Breast epithelium (tissue), 4 donors: ENCODE measurements around the gene CPTP. TPM values are rescaled to one million over a fixed set of nuclear protein-coding genes. Genes with fewer than 3 reads are reported as not detected.

ENCODE experiments used
- DNase-seq, 2 donors: peaks; one replicate each; pipeline ENCODE4 v3.0.0-alpha.2; 2019; ENCODE audit warnings: low spot score in 2 of 2
- H3K27ac ChIP-seq, 2 donors: fragments of 200-600 bp; sonication (generic) in 1 of 2; one replicate each; pipeline ENCODE4 v1.5.1; 2016 to 2019; ENCODE audit warnings: mild to moderate bottlenecking in 1 of 2
- H3K27me3 ChIP-seq, 2 donors: fragments of 200-600 bp; sonication (generic) in 1 of 2; one replicate each; pipeline versions ENCODE4 v1.5.1 to v1.6.0; 2017 to 2019; ENCODE audit warnings: control low read depth in 1 of 2, mild to moderate bottlenecking in 1 of 2
- H3K36me3 ChIP-seq: fragments of 200-600 bp; one replicate; pipeline ENCODE4 v1.5.1; 2019
- H3K4me1 ChIP-seq, 2 donors: fragments of 200-600 bp; sonication (generic); one replicate each; pipeline ENCODE4 v1.5.1; 2016 to 2019; ENCODE audit warnings: control low read depth in 1 of 2
- H3K4me3 ChIP-seq, 3 donors: fragments of 200-600 bp; sonication (generic); 1 replicate in 2 of 3; 2 replicates in 1 of 3; pipeline ENCODE4 v1.5.1; 2016 to 2019; ENCODE audit warnings: mild to moderate bottlenecking in 3 of 3, moderate library complexity in 2 of 3
- H3K9me3 ChIP-seq, 2 donors: fragments of 200-600 bp; sonication (generic) in 1 of 2; one replicate each; pipeline ENCODE4 v1.5.1; 2016 to 2019; ENCODE audit warnings: control low read depth in 1 of 2
- CTCF ChIP-seq, 3 donors: fragments of 450-650 bp; IDR thresholded peaks; one replicate each; pipeline ENCODE4 v1.5.1; 2016 to 2017; ENCODE audit warnings: antibody characterized with exemption in 3 of 3, mild to moderate bottlenecking in 3 of 3, moderate library complexity in 3 of 3
- POLR2A ChIP-seq: fragments of 450-650 bp; IDR thresholded peaks from one replicate; pipeline ENCODE4 v1.6.1; 2016; ENCODE audit warnings: antibody characterized with exemption, mild to moderate bottlenecking, moderate library complexity
- POLR2AphosphoS5 ChIP-seq, 3 donors: sonication (generic); formaldehyde crosslinking; IDR thresholded peaks; one replicate each; pipeline ENCODE4 v1.6.1; 2017; ENCODE audit warnings: antibody characterized with exemption in 3 of 3
- intact Hi-C: fragments of 100-400 bp; cut with DNase I; formaldehyde crosslinking; loops from one replicate; pipeline ENCODE4 v1.15.1; 2023; ENCODE audit warnings: low total_unique reads
- total RNA-seq, 3 donors: library from RNA; depleted of rRNA; stranded (reverse); fragments of >200 nt; gene quantifications; one replicate each; pipeline ENCODE4 v1.1.0, GENCODE V29; 2016

CPTP gene
- total RNA-seq, 3 donors from 2014 or later = 9.0 to 16.4 (median 13.4) TPM

- TF ChIP-seq POLR2A (no peak), CTCF (IDR thresholded peaks at IDR 0.05) (no peak), POLR2AphosphoS5 (IDR thresholded peaks at IDR 0.05) (no peak)
- no peaks in the 10 kb centered on the region for H3K9me3 ChIP-seq
- peak overlapping the region; percentile 85 to 86 for H3K27ac ChIP-seq
- no peaks in the 10 kb centered on the region for H3K27me3 ChIP-seq
- peaks cover 25 to 34% of the 10 kb centered on the region in 2 donors for H3K4me1 ChIP-seq
- intact Hi-C loops = no loop called here
- no peaks in the 10 kb centered on the region for H3K36me3 ChIP-seq
- H3K4me3 ChIP-seq = peak overlapping the region; percentile 78 to 86 (median 80)
- DNase-seq = no peak
Observed at GRCh38 chr1:1305300-1306069, 19.1 kb upstream of the CPTP start.

GRCh38 chr1:1306070-1306660, 18.4 kb upstream of the CPTP start:
- H3K4me1 ChIP-seq = peaks cover 25 to 34% of the 10 kb centered on the region in 2 donors
- DNase-seq = no peak

GRCh38 chr1:1306661-1307260, 17.8 kb upstream of the CPTP start:
- H3K27ac ChIP-seq = peak overlapping the region; percentile 90 to 93
- DNase-seq = no peak
- intact Hi-C loops = no loop called here
- no peaks in the 10 kb centered on the region for H3K9me3 ChIP-seq
- TF ChIP-seq POLR2A (no peak), CTCF (IDR thresholded peaks at IDR 0.05) (no peak), POLR2AphosphoS5 (IDR thresholded peaks at IDR 0.05) (no peak)
- H3K27me3 ChIP-seq = no peaks in the 10 kb centered on the region
- H3K4me3 ChIP-seq = peak overlapping the region; percentile 78 to 86 (median 80)
- no peaks in the 10 kb centered on the region for H3K36me3 ChIP-seq
- peaks cover 25 to 34% of the 10 kb centered on the region in 2 donors for H3K4me1 ChIP-seq

More at GRCh38 chr1:1306070-1306660, 18.4 kb upstream of the CPTP start:
- Histone ChIP-seq H3K4me3 (peak overlapping the region; percentile 78 to 86 (median 80)), H3K36me3 (no peaks in the 10 kb centered on the region), H3K9me3 (no peaks in the 10 kb centered on the region), H3K27ac (peak overlapping the region; percentile 85 to 86), H3K27me3 (no peaks in the 10 kb centered on the region)
- intact Hi-C loops = no loop called here
- TF ChIP-seq POLR2A (no peak), POLR2AphosphoS5 (IDR thresholded peaks at IDR 0.05) (no peak), CTCF (IDR thresholded peaks at IDR 0.05) (no peak)

GRCh38 chr1:1307261-1307922, 17.2 kb upstream of the CPTP start:
- H3K27ac ChIP-seq = peak overlapping the region; percentile 90 to 93
- no peaks in the 10 kb centered on the region for H3K9me3 ChIP-seq
- no peak for DNase-seq
- H3K4me1 ChIP-seq = peaks cover 25 to 34% of the 10 kb centered on the region in 2 donors
- H3K27me3 ChIP-seq = no peaks in the 10 kb centered on the region
- TF ChIP-seq CTCF (IDR thresholded peaks at IDR 0.05) (no peak), POLR2AphosphoS5 (IDR thresholded peaks at IDR 0.05) (no peak), POLR2A (no peak)
- H3K36me3 ChIP-seq = no peaks in the 10 kb centered on the region
- intact Hi-C loops = no loop called here
- H3K4me3 ChIP-seq = peak overlapping the region; percentile 78 to 86 (median 80)
